ENCODE data around the gene ZNF346.
A peak's percentile ranks its signal among the peaks of the same experiment; 100 is the strongest.

The ZNF346 gene

GRCh38 chr5:177116631-177117373 is 94.3 kb downstream of the ZNF346 start:
- peak; percentile 80 to 84 (median 81) for DNase-seq (ENCODE audit: low read depth in 2 of 3, low spot score in 1 of 3)

GRCh38 chr5:177117441-177118045 is 95.0 kb downstream of the ZNF346 start:
- DNase-seq (ENCODE audit: low read depth in 2 of 3, low spot score in 1 of 3): no peak

GRCh38 chr5:177122566-177122965 is 100.1 kb downstream of the ZNF346 start:
- DNase-seq (ENCODE audit: low read depth in 2 of 3, low spot score in 1 of 3): no peak

GRCh38 chr5:177123789-177124485 is 101.4 kb downstream of the ZNF346 start:
- no peak for DNase-seq (ENCODE audit: low read depth in 2 of 3, low spot score in 1 of 3)

GRCh38 chr5:177124486-177124991 is 102.0 kb downstream of the ZNF346 start:
- no peak for DNase-seq (ENCODE audit: low read depth in 2 of 3, low spot score in 1 of 3)

GRCh38 chr5:177126771-177127170 is 104.3 kb downstream of the ZNF346 start:
- DNase-seq (ENCODE audit: low read depth in 2 of 3, low spot score in 1 of 3): no peak

- DNase-seq (ENCODE audit: low read depth in 2 of 3, low spot score in 1 of 3): no peak
Measured at GRCh38 chr5:177128551-177128981, 106.1 kb downstream of the ZNF346 start.

- no peak for DNase-seq (ENCODE audit: low read depth in 2 of 3, low spot score in 1 of 3)
Measured at GRCh38 chr5:177130211-177131018, 107.9 kb downstream of the ZNF346 start.

All from stimulated activated CD4-positive, alpha-beta T cell treated with anti-CD3 and anti-CD28 coated beads, Interleukin-12 subunit alpha, Interleukin-12 subunit beta, amount 100 ng/mL, for 48 hours (primary cell).